Neural cell (in vitro differentiated cells): Measurements from ENCODE around the gene JAZF1. TPM values are rescaled to one million over a fixed set of nuclear protein-coding genes. Genes with fewer than 3 reads are reported as not detected.

ENCODE experiments used
- H2AFZ ChIP-seq: fragments of 200-600, 300-800 bp; sonication (generic), shearing (Covaris generic); 2 replicates; pipeline ENCODE4 v1.6.0; 2014; ENCODE audit warnings: low read depth, mild to moderate bottlenecking, antibody characterized with exemption, low read length, moderate library complexity
- H3F3A ChIP-seq: fragments of 200-600 bp; shearing (Covaris generic); 2 replicates; pipeline ENCODE4 v1.6.1; 2016; ENCODE audit warnings: mild to moderate bottlenecking, moderate library complexity, mixed read lengths, antibody characterized with exemption, low read length; ENCODE audit not compliant: insufficient read depth, poor library complexity, severe bottlenecking
- H3K27ac ChIP-seq: fragments of 200-600, 300-800 bp; sonication (generic), shearing (Covaris generic); 2 replicates; pipeline ENCODE4 v1.5.1; 2014; ENCODE audit warnings: mild to moderate bottlenecking, low read length, moderate library complexity
- H3K27me3 ChIP-seq: fragments of 300-800, 200-600 bp; sonication (generic), shearing (Covaris generic); 2 replicates; pipeline ENCODE4 v1.6.0; 2014; ENCODE audit warnings: mild to moderate bottlenecking, low read depth, low read length, moderate library complexity; ENCODE audit not compliant: insufficient read depth
- H3K36me3 ChIP-seq: fragments of 300-800, 200-600 bp; sonication (generic), shearing (Covaris generic); 2 replicates; pipeline ENCODE4 v1.5.1; 2014; ENCODE audit warnings: mild to moderate bottlenecking, antibody characterized with exemption, low read length, moderate library complexity; ENCODE audit not compliant: insufficient read depth
- H3K4me2 ChIP-seq: fragments of 300-800, 200-600 bp; sonication (generic), shearing (Covaris generic); 2 replicates; pipeline ENCODE4 v1.6.0; 2014; ENCODE audit warnings: mild to moderate bottlenecking, low read length
- H3K4me3 ChIP-seq: fragments of 300-800, 200-600 bp; sonication (generic), shearing (Covaris generic); 2 replicates; pipeline ENCODE4 v1.5.1; 2014; ENCODE audit warnings: mild to moderate bottlenecking, low read length, moderate library complexity
- H3K79me2 ChIP-seq: fragments of 200-600 bp; shearing (Covaris generic); replicated peaks from 2 replicates; pipeline ENCODE4 v1.6.0; 2014; ENCODE audit warnings: mild to moderate bottlenecking, low read length, moderate library complexity; ENCODE audit not compliant: insufficient read depth
- H3K9ac ChIP-seq: fragments of 300-800, 200-600 bp; sonication (generic), shearing (Covaris generic); 2 replicates; pipeline ENCODE4 v1.6.1; 2016; ENCODE audit warnings: mild to moderate bottlenecking, low read length, mixed read lengths
- H3K9me2 ChIP-seq: fragments of 200-600 bp; shearing (Covaris generic); 2 replicates; pipeline ENCODE4 v1.6.1; 2016; ENCODE audit warnings: mild to moderate bottlenecking, low read length, mixed read lengths; ENCODE audit not compliant: insufficient read depth
- H3K9me3 ChIP-seq: fragments of 200-600, 300-800 bp; sonication (generic), shearing (Covaris generic); 2 replicates; pipeline ENCODE4 v1.6.1; 2016; ENCODE audit warnings: mild to moderate bottlenecking, mixed run types, low read length, moderate library complexity, mixed read lengths
- H4K20me1 ChIP-seq: fragments of 200-600 bp; shearing (Covaris generic); 2 replicates; pipeline ENCODE4 v1.6.1; 2016; ENCODE audit warnings: mild to moderate bottlenecking, mixed run types; ENCODE audit not compliant: insufficient read depth
- CTCF ChIP-seq: fragments of 450-650 bp; IDR thresholded peaks from 2 replicates; pipeline ENCODE4 v1.5.1; 2014; ENCODE audit warnings: antibody characterized with exemption, mild to moderate bottlenecking, moderate library complexity; ENCODE audit not compliant: poor library complexity, severe bottlenecking
- EP300 ChIP-seq: fragments of 450-650 bp; conservative IDR thresholded peaks from 2 replicates; pipeline ENCODE4 v1.6.1; 2014; ENCODE audit warnings: antibody characterized with exemption, mild to moderate bottlenecking, moderate library complexity; ENCODE audit not compliant: poor library complexity, severe bottlenecking
- EZH2 ChIP-seq: fragments of 200-600, 300-800 bp; shearing (Covaris generic), sonication (generic); IDR thresholded peaks from 2 replicates; pipeline ENCODE4 v1.6.1; 2014; ENCODE audit warnings: antibody characterized with exemption, low read length, borderline replicate concordance, mild to moderate bottlenecking; ENCODE audit not compliant: insufficient read depth, poor library complexity, severe bottlenecking
- MXI1 ChIP-seq: fragments of 450-650 bp; conservative IDR thresholded peaks from 2 replicates; pipeline ENCODE4 v1.6.1; 2014; ENCODE audit warnings: antibody characterized with exemption, mild to moderate bottlenecking; ENCODE audit not compliant: poor library complexity, severe bottlenecking
- POLR2AphosphoS5 ChIP-seq: IDR thresholded peaks from 2 replicates; pipeline ENCODE4 v1.6.1; 2012
- RAD21 ChIP-seq: fragments of 450-650 bp; conservative IDR thresholded peaks from 2 replicates; pipeline ENCODE4 v1.6.1; 2014; ENCODE audit warnings: antibody characterized with exemption, mild to moderate bottlenecking, moderate library complexity
- SMC3 ChIP-seq: fragments of 450-650 bp; conservative IDR thresholded peaks from 2 replicates; pipeline ENCODE4 v1.6.1; 2014; ENCODE audit warnings: antibody characterized with exemption, mild to moderate bottlenecking, moderate library complexity; ENCODE audit not compliant: poor library complexity
- TAF1 ChIP-seq: IDR thresholded peaks from 2 replicates; pipeline ENCODE4 v1.6.1; 2012; ENCODE audit warnings: low read depth
- polyA plus RNA-seq: library from polyadenylated mRNA; depleted of rRNA; stranded (reverse); fragments of >200 nt; gene quantifications from 2 replicates; pipeline ENCODE4 v1.2.3, GENCODE V29; 2014
- TF ChIP-seq, protein P1 (sequence below): IDR thresholded peaks from 2 replicates; pipeline ENCODE4 v1.6.1; 2012; ENCODE audit warnings: borderline replicate concordance

The JAZF1 gene
- polyA plus RNA-seq, 1 donor from 2014 or later = 29.5 TPM

- Histone ChIP-seq H3K27ac (no peak overlapping the region), H3K4me2 (no peak overlapping the region), H3F3A (no peaks in the 10 kb centered on the region)
Observed at GRCh38 chr7:28045592-28045991, 135.0 kb downstream of the JAZF1 start.

DNA sequence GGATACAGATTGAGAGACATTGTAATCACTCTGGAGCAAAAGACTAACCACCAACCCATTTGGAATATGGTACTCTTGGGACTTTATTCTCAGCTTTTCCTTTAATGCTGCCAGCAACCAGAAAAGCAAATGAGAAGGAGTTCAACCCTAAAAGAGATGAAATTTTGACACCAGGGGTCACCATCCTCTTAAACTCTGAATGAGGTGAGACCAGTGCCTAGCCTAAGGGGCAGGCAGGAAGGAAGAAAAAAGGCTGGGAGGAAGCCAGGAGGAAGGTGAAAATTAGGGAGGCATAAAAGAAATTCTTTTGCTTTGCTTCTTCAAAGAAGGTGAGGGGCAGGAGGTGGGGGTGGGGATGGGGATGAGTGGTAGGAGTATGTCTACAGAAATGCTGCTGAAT, 135.8 kb downstream of the JAZF1 start:
- Histone ChIP-seq H3K4me3 (no peak overlapping the region), H3K27me3 (no peaks in the 10 kb centered on the region), H4K20me1 (no peaks in the 10 kb centered on the region), H3K9me2 (no peaks in the 10 kb centered on the region), H3K4me2 (no peak overlapping the region), H3K9me3 (no peaks in the 10 kb centered on the region), H2AFZ (no peak overlapping the region), H3K36me3 (no peaks in the 10 kb centered on the region), H3K9ac (no peak overlapping the region), H3K27ac (no peak overlapping the region), H3K79me2 (no peaks in the 10 kb centered on the region), H3F3A (no peaks in the 10 kb centered on the region)
- TF ChIP-seq CTCF (no peak), RAD21 (no peak), EP300 (no peak)
- TF ChIP-seq, protein P1, sequence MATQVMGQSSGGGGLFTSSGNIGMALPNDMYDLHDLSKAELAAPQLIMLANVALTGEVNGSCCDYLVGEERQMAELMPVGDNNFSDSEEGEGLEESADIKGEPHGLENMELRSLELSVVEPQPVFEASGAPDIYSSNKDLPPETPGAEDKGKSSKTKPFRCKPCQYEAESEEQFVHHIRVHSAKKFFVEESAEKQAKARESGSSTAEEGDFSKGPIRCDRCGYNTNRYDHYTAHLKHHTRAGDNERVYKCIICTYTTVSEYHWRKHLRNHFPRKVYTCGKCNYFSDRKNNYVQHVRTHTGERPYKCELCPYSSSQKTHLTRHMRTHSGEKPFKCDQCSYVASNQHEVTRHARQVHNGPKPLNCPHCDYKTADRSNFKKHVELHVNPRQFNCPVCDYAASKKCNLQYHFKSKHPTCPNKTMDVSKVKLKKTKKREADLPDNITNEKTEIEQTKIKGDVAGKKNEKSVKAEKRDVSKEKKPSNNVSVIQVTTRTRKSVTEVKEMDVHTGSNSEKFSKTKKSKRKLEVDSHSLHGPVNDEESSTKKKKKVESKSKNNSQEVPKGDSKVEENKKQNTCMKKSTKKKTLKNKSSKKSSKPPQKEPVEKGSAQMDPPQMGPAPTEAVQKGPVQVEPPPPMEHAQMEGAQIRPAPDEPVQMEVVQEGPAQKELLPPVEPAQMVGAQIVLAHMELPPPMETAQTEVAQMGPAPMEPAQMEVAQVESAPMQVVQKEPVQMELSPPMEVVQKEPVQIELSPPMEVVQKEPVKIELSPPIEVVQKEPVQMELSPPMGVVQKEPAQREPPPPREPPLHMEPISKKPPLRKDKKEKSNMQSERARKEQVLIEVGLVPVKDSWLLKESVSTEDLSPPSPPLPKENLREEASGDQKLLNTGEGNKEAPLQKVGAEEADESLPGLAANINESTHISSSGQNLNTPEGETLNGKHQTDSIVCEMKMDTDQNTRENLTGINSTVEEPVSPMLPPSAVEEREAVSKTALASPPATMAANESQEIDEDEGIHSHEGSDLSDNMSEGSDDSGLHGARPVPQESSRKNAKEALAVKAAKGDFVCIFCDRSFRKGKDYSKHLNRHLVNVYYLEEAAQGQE = peak; percentile 73

More at GRCh38 chr7:28045592-28045991, 135.0 kb downstream of the JAZF1 start:
- Histone ChIP-seq H3K4me3 (no peak overlapping the region), H3K79me2 (no peaks in the 10 kb centered on the region), H3K9me3 (no peaks in the 10 kb centered on the region), H2AFZ (no peak overlapping the region), H3K36me3 (no peaks in the 10 kb centered on the region), H3K9ac (no peak overlapping the region), H3K27me3 (no peaks in the 10 kb centered on the region), H3K9me2 (no peaks in the 10 kb centered on the region), H4K20me1 (no peaks in the 10 kb centered on the region)
- TF ChIP-seq CTCF (no peak), POLR2AphosphoS5 (no peak), EZH2 (no peak), MXI1 (no peak), TAF1 (no peak), SMC3 (no peak), RAD21 (no peak), EP300 (no peak)
- TF ChIP-seq, protein P1 = no peak
